Measurements from ENCODE around the gene DDIT3. TPM values are rescaled to one million over a fixed set of nuclear protein-coding genes. Genes with fewer than 3 reads are reported as not detected.

The DDIT3 gene
- total RNA-seq, 1 experiment from 2014 or later, result 14.1 TPM

DNA sequence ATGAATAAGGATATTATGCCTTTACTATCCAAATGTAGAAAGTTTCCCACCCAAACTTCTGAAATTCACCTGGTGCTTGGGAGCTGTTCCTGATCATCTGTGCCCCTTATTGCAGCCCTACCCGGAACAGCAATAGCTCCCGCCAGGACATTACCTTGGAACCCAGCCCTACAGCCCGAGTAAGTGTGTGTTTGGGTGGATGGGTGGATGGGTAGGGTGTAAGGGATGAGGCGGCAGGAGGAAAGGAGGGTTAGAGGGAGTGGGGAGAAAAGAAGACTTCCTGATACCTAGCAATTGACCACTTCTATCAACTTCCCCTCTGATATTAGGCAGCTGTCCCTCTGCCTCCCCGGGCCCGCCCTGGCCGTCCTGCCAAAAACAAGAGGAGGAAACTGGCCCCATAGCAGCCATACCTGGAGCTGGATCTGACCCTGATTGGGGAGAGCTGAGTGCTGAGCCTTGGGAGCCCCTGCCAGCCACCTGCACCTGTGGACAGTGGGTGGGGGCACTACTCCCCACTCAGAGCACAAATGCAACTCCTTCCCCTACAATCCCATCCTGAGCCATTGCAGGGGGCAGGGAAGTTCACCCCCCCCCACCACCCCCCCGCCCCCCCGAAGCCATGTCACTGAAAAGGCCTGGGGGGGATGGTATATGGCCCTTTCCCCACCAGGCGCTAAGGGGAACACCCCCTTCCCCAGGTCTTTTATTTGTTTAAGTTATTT is 8.7 kb upstream of the DDIT3 start:
- Histone ChIP-seq H3K14ac (ENCODE audit: insufficient read depth, low read length) (no peak overlapping the region), H3K9ac (ENCODE audit: extremely low read depth, insufficient read length, low read length) (no peak overlapping the region), H3K27me3 (ENCODE audit: insufficient read depth, low read length) (no peaks in the 10 kb centered on the region), H3K23ac (ENCODE audit: insufficient read length, low read depth, low read length) (no peak overlapping the region), H2BK15ac (ENCODE audit: low read depth, low read length) (no peak overlapping the region), H4K20me1 (ENCODE audit: control insufficient read depth, insufficient read depth, insufficient read length) (no peaks in the 10 kb centered on the region), H2BK120ac (ENCODE audit: low read depth, low read length, poor library complexity, severe bottlenecking) (no peak overlapping the region), H3K79me1 (ENCODE audit: insufficient read depth, low read depth, low read length, poor library complexity, severe bottlenecking) (no peaks in the 10 kb centered on the region), H4K5ac (ENCODE audit: insufficient read length, low read depth, low read length) (no peak overlapping the region), H3K18ac (ENCODE audit: insufficient read length, low read depth, low read length) (no peak overlapping the region), H3K27ac (ENCODE audit: insufficient read length, low read depth, low read length) (no peak overlapping the region), H3T11ph (ENCODE audit: low read length) (no peak overlapping the region), H3K56ac (ENCODE audit: insufficient read length, low read depth, low read length) (no peak overlapping the region), H3K9me3 (ENCODE audit: control insufficient read depth, low read depth, low read length) (no peaks in the 10 kb centered on the region), H3K4me2 (ENCODE audit: insufficient read depth, insufficient read length, low read length) (no peak overlapping the region), H3K23me2 (ENCODE audit: insufficient read length, low read depth, low read length, poor library complexity, severe bottlenecking) (no peaks in the 10 kb centered on the region), H2AK5ac (ENCODE audit: insufficient read length, low read length) (no peak overlapping the region), H4K8ac (replicated peaks; ENCODE audit: insufficient read length, low read depth, low read length) (no peak overlapping the region), H3K79me2 (ENCODE audit: insufficient read depth, low read length) (no peaks in the 10 kb centered on the region), H2AFZ (ENCODE audit: low read length) (no peak overlapping the region), H2BK20ac (ENCODE audit: low read depth, low read length, poor library complexity, severe bottlenecking) (no peak overlapping the region), H3K4me1 (ENCODE audit: insufficient read depth, low read length) (no peaks in the 10 kb centered on the region; the same call in 1 of the 2 replicates), H3K4ac (ENCODE audit: low read depth, low read length) (no peak overlapping the region), H2BK12ac (ENCODE audit: insufficient read length, low read depth, low read length) (no peak overlapping the region), H4K91ac (ENCODE audit: insufficient read length, low read depth, low read length) (no peak overlapping the region), H2BK5ac (ENCODE audit: insufficient read length, low read length) (no peak overlapping the region)
- Mint-ChIP-seq H3K4me1 (peaks cover 6 to 23% of the 10 kb centered on the region in 2 experiments), H3K27me3 (ENCODE audit: low read depth) (no peaks in the 10 kb centered on the region), H3K9me3 (no peaks in the 10 kb centered on the region), H3K36me3 (ENCODE audit: insufficient read depth in 1 of 3, low read depth in 3 of 3) (peaks cover 26 to 82% (median 79%) of the 10 kb centered on the region in 3 experiments; a peak in 6 of 7 replicates), H3K27ac (peak overlapping the region in 2 of 3 experiments; percentile 34 to 63; a peak in 2 of 7 replicates), H3K4me3 (no peak overlapping the region)
- TF ChIP-seq, protein P1, sequence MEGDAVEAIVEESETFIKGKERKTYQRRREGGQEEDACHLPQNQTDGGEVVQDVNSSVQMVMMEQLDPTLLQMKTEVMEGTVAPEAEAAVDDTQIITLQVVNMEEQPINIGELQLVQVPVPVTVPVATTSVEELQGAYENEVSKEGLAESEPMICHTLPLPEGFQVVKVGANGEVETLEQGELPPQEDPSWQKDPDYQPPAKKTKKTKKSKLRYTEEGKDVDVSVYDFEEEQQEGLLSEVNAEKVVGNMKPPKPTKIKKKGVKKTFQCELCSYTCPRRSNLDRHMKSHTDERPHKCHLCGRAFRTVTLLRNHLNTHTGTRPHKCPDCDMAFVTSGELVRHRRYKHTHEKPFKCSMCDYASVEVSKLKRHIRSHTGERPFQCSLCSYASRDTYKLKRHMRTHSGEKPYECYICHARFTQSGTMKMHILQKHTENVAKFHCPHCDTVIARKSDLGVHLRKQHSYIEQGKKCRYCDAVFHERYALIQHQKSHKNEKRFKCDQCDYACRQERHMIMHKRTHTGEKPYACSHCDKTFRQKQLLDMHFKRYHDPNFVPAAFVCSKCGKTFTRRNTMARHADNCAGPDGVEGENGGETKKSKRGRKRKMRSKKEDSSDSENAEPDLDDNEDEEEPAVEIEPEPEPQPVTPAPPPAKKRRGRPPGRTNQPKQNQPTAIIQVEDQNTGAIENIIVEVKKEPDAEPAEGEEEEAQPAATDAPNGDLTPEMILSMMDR (conservative IDR thresholded peaks at IDR 0.05), result no peak
- no CpG with 5 or more reads among the region's 10 CpGs for WGBS (ENCODE audit: extremely low coverage, insufficient read length, low lambda C conversion rate)
- DNase-seq, result no peak

Measured in H9 (cell line).